Parietal lobe (tissue), 2 donors: ENCODE measurements around the gene MARVELD3. TPM values are rescaled to one million over a fixed set of nuclear protein-coding genes. Genes with fewer than 3 reads are reported as not detected.

ENCODE experiments used
- small RNA-seq: library from RNA; depleted of rRNA; stranded (forward); fragments of <200 nt; gene quantifications from one replicate; pipeline ENCODE3, GENCODE V24; 2014; ENCODE audit warnings: low replicate concordance
- total RNA-seq: library from RNA; depleted of rRNA; stranded (reverse); fragments of >200 nt; gene quantifications from one replicate; pipeline ENCODE4 v1.2.3, GENCODE V29; 2014

MARVELD3 gene
- total RNA-seq, result not detected

GRCh38 chr16:71626018-71626857 lies at the start of gene MARVELD3:
MARVELD3 (plus strand) TSS chr16:71626184; CDS start chr16:71626230, 46 bp downstream.

GRCh38 chr16:71576971-71577370 lies 49.0 kb upstream of the MARVELD3 start, which contains the start of gene TAT:
TAT (minus strand) TSS chr16:71577092; CDS start chr16:71576415, 677 bp downstream.

Small RNA genes within 50 kb of the gene (small RNA-seq; reads per million reads assigned to genes)
- gene RNU6-208P, result not detected

Other genes with a start within 250 kb of the MARVELD3 start
- not detected for gene TLE7, start 184.1 kb upstream of the MARVELD3 start, total RNA-seq
- 30.7 TPM for gene ZNF23, start 163.9 kb upstream of the MARVELD3 start, total RNA-seq
- gene ZNF19, start 136.9 kb upstream of the MARVELD3 start, total RNA-seq, result 12.2 TPM
- not detected for gene CHST4, start 99.8 kb upstream of the MARVELD3 start, total RNA-seq
- not detected for gene TAT, start 49.1 kb upstream of the MARVELD3 start, total RNA-seq
- gene PHLPP2, start 98.5 kb downstream of the MARVELD3 start, total RNA-seq, result 26.3 TPM
- 170 TPM for gene AP1G1, start 182.7 kb downstream of the MARVELD3 start, total RNA-seq
- 15.0 TPM for gene ATXN1L, start 219.8 kb downstream of the MARVELD3 start, total RNA-seq